HG02571 (cell line): Measurements from ENCODE around the gene KCNAB1.
"Not testable (repeated sequence)": the region's sequence is repeated elsewhere in the genome, so short reads cannot be mapped to it uniquely, and the experiment has no call there.

ENCODE experiments used
- ATAC-seq: cut with Tn5 transposase; IDR thresholded peaks from one replicate; pipeline ENCODE4 v1.9.1; 2021; ENCODE audit warnings: mild to moderate bottlenecking, moderate library complexity; ENCODE audit not compliant: unreplicated experiment

KCNAB1 gene

DNA sequence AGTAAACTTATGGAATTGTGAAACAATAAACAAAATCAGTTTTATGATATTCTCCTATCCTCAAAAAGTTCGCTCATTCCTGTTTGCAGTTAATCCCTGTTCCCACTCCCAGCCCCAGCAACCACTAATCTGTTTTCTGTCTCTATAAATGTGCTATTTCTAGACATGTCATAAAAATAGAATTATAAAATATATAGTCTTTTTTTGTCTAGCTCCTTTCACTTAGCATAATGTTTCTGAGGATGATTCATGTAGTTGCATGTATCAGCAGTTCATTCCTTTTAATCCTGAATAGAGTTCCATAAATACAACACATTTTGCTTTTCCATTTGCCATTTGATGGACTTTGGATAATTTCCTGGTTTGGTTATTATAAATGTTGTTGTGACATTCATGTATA, 140.0 kb downstream of the KCNAB1 start:
- no peak for ATAC-seq

DNA sequence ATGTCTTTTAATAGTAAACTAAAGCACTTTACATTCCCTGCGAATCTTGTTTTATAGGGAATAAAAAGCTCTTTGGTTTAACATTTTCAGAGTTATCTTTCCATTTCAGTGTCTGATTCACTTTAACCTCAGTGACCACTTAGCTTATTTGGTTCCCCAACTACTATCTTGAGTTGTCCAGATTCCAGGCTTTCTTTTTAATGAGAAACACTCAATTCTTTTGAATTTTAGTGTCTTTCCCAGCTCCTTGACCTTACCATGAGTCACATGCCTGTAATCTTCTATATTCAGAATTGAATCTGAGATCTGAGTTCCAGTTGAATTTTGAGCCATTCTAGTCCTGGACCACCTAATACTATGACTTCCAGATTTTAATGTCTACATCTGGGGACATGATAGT, 144.4 kb downstream of the KCNAB1 start:
- ATAC-seq, result no peak

DNA sequence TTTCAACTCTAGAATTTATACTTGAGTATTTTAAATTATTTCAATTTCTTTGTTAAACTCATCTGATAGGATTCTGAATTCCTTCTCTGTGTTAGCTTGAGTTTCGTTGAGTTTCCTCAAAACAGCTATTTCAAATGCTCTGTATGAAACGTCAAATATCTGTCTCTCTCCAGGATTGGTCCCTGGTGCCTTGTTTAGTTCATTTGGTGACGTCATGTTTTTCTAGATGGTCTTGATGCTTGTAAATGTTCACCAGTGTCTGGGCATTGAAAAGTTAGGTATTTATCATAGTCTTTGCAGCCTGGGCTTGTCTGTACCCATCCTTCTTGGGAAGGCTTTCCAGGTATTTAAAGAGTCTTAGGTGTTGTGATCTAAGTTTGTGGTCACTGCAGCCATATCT, 151.1 kb downstream of the KCNAB1 start:
- ATAC-seq, result no peak

DNA sequence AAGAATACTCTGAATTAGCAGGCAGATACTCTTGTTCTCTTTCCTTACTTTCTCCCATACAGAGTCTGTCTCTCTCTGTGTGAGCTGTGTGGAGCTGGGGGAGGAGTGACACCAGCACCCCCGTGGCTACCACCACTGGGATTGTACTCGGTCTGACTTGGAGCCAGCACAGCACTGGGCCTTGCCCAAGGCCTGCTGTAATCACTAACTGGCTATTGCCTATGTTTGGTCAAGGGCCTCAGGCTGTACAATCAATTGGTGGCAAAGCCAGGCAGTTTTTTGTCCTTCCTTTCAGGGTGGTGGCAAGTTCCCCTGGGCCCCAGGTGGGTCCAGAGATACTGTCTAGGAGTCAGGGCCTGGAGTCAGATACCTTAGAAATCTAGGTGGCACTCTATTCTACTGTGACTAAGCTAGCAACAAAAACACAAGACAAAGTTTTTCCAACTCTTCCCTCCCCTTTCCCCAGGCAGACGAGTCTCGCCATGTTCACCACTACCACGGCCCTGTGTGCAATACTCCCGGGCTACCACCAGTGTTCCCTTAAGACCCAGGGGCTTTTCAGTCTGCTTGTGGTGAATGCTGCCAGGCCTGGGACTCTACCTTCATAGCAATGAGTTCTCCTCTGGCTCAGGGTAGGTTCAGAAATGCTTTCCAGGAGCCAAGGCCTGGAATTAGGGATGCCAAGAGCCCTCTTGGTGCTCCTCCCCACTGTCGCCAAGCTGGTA, 151.8 kb downstream of the KCNAB1 start:
- ATAC-seq, result no peak

DNA sequence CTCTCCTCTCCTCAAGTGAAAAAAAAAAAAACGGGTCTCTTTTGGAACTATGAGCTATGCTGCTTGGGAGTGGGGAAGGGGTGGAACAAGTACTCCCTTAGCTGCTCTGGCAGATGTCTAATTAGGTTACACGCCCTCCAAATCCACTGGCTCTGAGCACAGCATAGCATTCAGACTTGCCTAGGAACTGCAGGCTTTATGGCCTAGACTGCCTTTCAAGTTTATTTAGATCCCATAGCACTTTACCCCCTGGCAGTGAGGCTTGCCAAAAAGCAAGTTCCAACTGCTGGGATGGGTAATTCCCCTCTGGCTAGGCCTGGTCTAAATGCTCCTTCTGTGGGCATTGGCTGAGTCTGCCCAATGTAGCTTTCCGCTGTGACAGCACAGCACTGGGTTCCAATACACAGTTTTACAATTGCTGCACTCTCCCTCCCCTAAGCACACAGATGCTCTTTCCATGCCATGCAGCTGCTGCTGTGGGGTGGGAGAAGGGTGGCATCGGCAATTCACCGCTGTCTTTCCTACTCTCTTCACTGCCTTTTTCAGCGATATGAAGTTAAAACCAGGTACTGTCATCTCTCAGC, 152.8 kb downstream of the KCNAB1 start:
- ATAC-seq, result no peak

DNA sequence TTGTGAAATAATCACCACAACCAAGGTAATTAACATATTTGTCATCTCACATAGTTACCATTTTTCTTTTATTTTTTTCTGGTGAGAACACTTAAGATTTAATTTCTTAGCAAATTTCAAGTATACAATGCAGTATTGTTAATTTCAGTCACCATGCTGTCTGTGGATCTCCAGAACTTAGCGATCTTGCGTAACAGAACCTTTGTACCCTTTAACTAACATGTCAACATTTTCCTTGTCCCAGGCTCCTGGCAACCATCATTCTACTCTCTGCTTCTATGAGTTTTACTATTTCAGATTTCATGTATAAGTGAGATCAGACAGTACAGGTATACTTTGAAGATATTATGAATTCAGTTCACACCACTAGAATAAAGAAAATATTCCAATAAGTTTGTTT, 154.4 kb downstream of the KCNAB1 start:
- ATAC-seq, result no peak

DNA sequence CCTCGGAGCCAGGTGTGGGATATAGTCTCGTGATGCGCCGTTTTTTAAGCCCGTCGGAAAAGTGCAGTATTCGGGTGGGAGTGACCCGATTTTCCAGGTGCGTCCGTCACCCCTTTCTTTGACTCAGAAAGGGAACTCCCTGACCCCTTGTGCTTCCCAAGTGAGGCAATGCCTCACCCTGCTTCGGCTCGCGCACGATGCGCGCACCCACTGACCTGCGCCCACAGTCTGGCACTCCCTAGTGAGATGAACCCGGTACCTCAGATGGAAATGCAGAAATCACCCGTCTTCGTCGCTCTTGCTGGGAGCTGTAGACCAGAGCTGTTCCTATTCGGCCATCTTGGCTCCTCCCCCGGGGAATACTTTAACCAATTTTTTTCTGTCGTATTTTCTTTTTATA, 164.3 kb downstream of the KCNAB1 start:
- not testable (repeated sequence) for ATAC-seq

DNA sequence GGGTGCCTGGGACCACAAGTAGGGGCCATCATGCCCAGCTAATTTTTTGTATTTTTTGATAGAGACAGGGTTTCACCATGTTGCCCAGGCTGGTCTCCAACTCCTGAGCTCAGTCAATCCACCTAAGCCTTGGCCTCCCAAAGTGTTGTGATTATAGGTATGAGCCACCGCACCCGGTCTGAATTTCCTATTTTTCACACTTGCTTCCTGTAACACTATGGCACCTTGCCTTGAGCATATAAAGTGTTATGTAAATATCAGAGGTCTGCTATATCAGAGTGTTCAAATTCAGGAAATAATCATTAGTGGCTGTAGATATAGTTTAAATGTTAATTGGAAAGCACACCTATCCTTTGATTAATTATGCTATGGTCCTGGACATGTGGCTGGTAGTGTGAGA, 165.2 kb downstream of the KCNAB1 start:
- no peak for ATAC-seq

DNA sequence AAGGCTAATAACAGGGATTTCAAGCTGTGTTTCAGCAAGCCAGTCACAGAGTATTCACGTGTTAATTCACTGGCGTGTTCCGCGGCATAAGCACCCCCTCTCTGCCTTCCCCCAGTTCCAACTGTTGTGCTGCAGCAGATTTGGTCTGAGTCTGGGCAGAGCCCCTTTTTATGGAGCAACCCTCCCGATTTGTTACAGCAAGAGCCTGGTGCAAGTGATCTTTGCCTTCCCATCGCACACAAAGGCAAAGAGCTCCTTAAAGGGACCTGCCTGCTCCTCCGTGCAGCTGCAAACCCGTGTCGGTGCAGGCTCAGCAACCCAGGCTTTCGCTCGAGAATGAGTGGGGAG, 170.5 kb downstream of the KCNAB1 start:
- ATAC-seq, result no peak

DNA sequence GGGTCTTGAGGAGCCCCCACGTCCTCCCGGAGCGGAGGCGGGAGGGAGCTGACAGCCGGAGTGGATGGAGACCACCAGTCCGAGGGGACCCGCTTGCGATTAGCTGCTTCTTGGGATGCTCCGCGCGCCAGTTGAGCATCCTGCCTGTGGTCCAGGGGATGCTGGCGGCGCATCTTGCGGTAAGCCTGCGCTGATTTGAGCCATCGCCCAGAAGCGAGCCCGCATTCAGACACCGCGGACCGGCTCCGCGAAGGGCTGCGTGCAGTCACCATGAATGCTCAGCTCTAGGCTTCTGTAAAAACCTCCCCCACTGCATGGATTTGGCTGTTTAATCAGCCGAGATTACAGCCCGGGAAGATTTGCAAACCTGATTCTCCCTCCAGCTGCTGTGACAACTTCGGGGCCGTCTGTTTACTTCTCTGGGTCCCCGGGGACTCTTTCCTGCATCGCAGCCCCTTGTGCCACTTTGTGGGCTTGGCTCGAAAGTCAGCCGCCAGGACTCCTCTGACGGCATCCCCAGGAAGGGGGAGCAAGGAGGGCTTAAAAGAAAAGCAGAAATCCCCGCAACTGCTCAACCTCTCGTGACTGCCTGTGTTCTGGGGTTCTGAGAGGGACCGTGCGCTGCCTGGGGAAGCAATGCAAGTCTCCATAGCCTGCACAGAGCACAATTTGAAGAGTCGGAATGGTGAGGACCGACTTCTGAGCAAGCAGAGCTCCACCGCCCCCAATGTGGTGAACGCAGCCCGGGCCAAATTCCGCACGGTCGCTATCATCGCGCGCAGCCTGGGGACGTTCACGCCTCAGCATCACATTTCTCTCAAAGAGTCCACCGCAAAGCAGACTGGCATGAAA, 171.1 kb downstream of the KCNAB1 start:
- ATAC-seq, result no peak

DNA sequence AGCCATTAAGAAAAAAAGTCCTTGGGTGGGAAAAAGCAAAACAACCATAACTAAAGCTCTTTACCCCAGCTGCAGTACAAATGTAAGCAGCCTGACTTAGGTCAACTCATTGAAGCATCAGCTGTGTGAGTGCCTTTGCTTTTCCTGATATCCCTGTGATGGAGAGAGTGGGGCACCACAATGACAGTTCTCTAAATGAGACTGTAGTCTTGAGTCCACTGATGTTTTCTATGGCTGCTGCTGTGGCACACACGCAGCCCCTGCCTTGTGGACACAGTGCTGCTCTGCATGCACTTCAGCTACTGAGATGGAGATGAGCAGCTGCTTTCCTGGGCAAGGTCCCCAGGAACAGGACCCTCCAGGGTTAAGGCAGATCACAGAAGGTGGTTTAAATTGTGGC, 173.2 kb downstream of the KCNAB1 start:
- ATAC-seq, result no peak

DNA sequence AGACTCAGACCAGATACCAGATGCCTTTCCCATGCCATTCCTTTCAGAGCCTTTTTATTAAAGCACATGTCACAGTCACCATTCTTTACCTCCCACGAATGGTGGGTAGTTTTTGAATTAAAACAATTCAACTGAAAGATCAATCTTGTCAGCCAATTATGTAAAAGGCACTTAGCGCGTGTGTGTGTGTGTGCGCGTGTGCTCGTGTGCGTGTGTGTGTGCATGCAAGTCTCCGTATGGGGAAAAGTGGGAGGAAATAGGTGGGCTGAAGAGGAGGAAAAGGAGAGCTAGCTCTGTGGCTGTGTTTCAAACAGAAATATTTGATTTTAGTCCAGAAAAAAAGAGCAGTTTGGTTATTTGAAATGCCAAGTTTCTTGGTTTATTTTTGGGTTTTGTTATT, 177.2 kb downstream of the KCNAB1 start:
- no peak for ATAC-seq

DNA sequence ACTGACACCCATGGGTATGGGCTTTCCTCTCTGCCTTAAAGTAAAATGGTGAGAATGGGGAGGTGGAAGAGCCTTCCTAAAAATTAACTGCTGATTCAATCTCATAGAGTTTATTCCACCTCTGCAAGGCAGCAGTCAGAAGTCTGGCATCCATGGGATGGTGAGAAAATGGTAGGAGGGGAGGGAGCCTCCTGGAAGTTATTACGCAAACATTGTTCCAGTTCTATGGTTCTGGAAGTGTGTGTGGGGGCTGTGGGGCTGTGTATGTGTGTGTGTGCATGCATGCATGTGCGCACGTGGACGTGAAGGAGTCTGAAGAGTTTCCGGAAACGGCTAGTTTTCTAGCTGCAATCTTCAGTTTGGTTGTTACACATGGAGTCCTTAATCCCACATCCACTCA, 177.6 kb downstream of the KCNAB1 start:
- no peak for ATAC-seq

DNA sequence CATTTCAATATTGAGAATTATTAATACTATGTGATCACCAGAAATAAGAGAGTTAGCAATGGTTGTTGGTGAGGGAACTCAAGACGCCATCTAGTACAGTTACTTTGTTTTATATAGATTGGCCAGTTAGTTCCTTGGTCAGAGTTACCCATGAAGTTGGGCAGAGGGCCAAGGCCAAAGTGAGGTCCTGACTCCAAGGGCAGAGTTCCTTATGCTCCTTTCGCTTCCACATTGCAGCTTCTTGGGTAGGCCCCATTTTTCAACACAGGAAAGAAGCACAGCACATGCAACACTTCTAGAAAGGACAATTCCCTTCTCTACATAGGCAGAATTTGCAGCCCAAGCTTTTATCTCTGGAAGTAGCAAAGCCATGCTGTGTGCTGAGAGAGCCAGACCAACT, 178.6 kb downstream of the KCNAB1 start:
- ATAC-seq, result no peak

DNA sequence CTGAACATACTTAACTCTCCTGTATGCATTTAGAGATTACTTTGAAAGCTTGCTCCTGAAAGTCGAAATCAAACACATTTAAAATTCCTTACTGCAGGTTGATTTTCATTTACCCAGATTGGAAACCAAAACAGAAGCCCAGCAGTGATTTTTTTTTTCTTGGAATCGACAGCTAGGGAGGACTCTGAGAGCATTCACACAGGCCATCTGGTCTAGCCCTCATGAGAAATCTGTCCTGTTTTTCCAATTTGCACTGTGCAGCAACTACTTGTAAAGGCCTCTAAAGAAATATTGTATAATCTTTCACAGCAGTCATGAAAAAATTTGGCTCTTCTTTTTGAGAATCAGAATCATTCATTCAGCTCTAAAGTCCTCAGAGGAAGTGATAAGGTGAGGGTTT, 179.2 kb downstream of the KCNAB1 start:
- no peak for ATAC-seq

DNA sequence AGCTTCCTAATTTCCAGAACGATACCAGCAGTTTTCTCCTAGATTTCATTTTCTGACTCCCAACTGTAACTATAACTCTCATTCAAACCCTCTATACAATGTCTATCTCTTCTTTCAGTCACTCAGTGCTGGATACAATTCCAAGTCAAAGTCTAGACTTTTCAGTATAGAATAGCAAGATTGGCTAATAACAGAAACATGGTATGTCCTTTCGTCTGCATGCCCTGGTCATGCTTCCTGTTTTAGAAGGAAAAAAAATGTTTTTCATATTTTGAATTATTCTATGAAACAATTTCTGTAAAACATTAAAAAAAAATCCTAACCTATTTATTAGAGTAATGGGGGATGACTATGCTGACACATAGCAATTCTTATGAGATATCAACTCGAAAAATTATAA, 180.0 kb downstream of the KCNAB1 start:
- ATAC-seq, result no peak

DNA sequence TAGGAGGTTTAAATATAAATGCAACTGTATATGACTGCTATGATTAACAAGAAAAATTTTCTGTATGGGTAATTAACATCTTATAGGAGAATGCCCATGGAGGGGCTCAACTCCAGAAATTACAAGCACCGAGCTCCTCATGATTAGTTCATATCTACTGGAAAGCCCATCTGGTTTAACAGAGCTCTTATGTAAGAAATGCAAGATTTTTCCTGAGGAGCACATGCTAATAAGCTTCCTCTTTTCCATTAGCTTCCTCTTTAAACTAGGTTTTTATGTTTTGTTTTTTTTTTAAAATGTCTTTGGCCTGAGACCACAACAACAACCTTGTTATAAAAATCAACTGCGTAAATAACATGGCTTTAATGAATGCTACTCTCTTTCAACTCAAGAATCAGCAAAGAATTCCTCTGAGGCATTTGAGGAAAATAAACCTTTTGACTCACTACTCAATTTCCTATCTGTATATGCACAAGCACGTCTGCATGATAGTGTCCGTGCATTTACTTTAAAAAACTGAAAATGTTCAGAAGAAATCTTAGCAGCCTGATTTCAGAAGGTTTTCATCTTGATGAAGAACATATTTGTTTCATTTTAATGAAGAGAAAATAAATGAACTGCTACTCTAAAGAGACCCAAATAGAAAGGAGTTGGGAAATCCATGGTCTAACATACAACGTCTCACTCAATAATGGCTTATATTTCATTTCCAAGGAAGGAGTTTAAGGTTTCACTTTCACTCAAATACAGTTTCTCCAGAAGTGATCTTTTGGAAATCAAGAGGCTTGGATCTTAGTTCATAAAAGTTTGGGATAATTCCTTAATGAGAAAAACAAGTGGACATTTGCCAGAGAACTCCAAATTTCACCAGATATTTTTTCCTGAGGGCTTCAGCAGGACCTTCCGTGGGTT, 180.8 kb downstream of the KCNAB1 start:
- no peak for ATAC-seq

DNA sequence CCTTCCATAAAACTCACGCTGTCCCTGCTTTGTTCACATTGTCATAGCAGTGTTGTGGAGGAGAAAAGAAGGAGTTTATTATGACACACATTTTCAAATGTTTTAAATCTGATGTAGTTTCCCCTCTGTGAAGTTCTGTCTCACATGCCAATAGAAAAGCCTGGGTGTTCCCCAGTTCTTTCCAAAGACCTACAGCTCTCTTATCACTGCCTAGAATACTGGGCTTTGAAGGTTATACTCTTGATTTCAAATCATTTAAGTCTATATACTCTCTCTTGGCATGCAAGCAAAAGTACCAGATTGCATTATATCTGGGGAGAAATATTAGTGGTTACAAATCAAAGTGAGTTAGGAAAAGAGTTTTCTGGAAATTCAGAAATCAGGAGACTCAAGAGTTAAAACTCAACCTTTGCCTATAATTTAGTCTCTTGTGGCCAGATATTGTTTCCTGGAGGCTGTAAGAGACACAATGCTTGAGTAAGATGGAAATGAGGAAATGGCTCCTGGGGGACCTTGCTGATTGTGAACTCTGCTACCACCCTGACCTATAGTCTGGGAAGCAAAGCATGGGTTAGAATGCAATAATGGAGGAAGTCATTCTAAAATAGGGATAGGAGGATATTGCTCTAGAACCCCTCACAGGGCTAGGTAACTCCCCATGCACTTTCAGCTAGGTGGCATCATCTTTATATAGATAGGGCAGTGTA, 182.8 kb downstream of the KCNAB1 start:
- ATAC-seq, result no peak

DNA sequence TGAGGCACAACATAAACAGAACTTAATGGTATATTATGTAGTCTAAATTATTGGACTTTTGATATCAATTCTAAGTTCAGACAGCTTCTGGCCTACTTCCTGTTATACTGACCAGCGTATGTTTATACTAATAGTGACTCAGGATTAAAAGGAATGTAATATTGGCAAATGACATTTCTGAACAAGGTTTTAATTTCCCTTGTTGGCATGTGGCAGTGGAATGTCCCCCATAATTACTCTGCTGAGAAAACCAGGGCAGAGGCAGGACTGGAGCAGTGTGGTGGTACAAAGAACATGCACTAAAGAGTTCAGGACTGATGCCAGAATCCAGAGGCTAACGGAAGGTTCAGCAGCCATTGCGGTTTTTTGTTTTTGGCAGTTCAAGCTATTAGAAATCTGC, 184.0 kb downstream of the KCNAB1 start:
- ATAC-seq, result no peak

DNA sequence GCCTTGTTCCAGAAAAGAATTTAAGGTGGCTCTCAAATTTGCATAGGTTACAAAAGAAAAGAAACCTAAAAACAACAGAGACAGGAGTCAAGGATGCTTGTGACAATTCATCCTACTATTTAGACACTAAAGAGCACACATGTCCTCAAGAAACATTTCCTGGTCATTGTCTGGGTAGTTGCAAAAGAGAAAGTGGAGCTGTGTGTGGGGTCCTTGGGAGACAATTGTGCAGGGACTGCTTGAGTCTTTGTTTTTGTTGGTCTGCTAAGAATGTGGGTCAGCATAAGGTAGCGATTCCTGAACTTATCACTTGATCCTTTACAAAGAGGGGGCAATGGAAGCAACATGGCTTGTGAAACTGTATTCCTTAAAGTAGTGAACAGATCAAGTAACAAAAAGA, 185.3 kb downstream of the KCNAB1 start:
- ATAC-seq, result no peak

DNA sequence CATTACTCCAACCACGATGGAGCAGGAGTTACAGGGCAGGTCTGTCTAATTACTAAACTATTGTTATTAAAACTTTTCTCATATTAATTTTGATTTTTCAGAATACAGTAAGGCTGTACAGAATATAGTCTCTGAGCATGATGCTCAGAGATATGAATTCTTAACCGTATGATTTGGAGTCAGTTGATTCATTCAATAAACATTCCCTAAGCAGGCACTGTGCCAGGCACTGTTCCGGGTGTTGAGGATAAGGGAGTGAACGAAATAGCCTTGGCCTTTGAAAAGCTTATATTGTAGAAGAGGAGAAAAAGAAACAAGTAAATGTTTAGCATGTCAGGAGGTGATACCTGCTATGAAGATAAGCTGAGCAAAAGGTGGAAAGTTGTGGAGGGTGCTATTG, 187.3 kb downstream of the KCNAB1 start:
- no peak for ATAC-seq
